Skeletal muscle tissue (tissue), 4 donors: ENCODE measurements around the gene SHTN1. TPM values are rescaled to one million over a fixed set of nuclear protein-coding genes. Genes with fewer than 3 reads are reported as not detected.

Source experiments
- H3K27ac ChIP-seq: one replicate; pipeline ENCODE4 v1.7.0; 2013; ENCODE audit warnings: mild to moderate bottlenecking, low read depth, low read length, inconsistent platforms
- H3K27me3 ChIP-seq, 3 donors: one replicate each; pipeline ENCODE4 v1.7.0; 2013; ENCODE audit warnings: low read length in 3 of 3; ENCODE audit not compliant: control insufficient read depth in 3 of 3, insufficient read depth in 3 of 3
- H3K36me3 ChIP-seq, 3 donors: one replicate each; pipeline ENCODE4 v1.7.0; 2013; ENCODE audit warnings: low read length in 3 of 3; ENCODE audit not compliant: control insufficient read depth in 3 of 3, insufficient read depth in 3 of 3
- H3K4me1 ChIP-seq, 3 donors: one replicate each; pipeline ENCODE4 v1.7.0; 2013; ENCODE audit warnings: low read length in 3 of 3, mild to moderate bottlenecking in 3 of 3; ENCODE audit not compliant: control insufficient read depth in 3 of 3, insufficient read depth in 3 of 3
- H3K4me3 ChIP-seq, 3 donors: one replicate each; pipeline ENCODE4 v1.7.0; 2013; ENCODE audit warnings: low read length in 3 of 3
- H3K9ac ChIP-seq, 3 donors: one replicate each; pipeline ENCODE4 v1.7.0; 2013; ENCODE audit warnings: low read length in 3 of 3, mild to moderate bottlenecking in 3 of 3, moderate library complexity in 2 of 3, low read depth in 1 of 3
- H3K9me3 ChIP-seq, 3 donors: one replicate each; pipeline ENCODE4 v1.7.0; 2013; ENCODE audit warnings: low read length in 3 of 3; ENCODE audit not compliant: control insufficient read depth in 3 of 3
- total RNA-seq: library from RNA; depleted of rRNA; stranded (reverse); fragments of >200 nt; gene quantifications from one replicate; pipeline ENCODE4 v1.2.3, GENCODE V29; 2014
- donor health status: Osteomylitis.

Gene SHTN1
- total RNA-seq, 1 donor from 2014 or later, result 1.6 TPM

- H3K4me1 ChIP-seq, result peaks cover 0 to 9% (median 5%) of the 10 kb centered on the region in 3 donors
- peak overlapping the region; percentile 67 to 77 (median 69) for H3K4me3 ChIP-seq
- no peaks in the 10 kb centered on the region for H3K36me3 ChIP-seq
- H3K27me3 ChIP-seq, result peaks cover 9 to 37% (median 32%) of the 10 kb centered on the region in 3 donors
- peak overlapping the region in 1 of 3 donors; percentile 69 for H3K9ac ChIP-seq
- no peak overlapping the region for H3K27ac ChIP-seq
- no peaks in the 10 kb centered on the region for H3K9me3 ChIP-seq
Measured at GRCh38 chr10:116848032-116848943, 156.7 kb downstream of the SHTN1 start.

GRCh38 chr10:116845823-116846222, 159.2 kb downstream of the SHTN1 start:
- peaks cover 0 to 9% (median 5%) of the 10 kb centered on the region in 3 donors for H3K4me1 ChIP-seq
- H3K4me3 ChIP-seq, result no peak overlapping the region
- H3K27ac ChIP-seq, result no peak overlapping the region
- H3K9me3 ChIP-seq, result no peaks in the 10 kb centered on the region
- H3K9ac ChIP-seq, result no peak overlapping the region
- H3K36me3 ChIP-seq, result no peaks in the 10 kb centered on the region
- H3K27me3 ChIP-seq, result peaks cover 6 to 32% (median 29%) of the 10 kb centered on the region in 3 donors

- Histone ChIP-seq H3K4me1 (no peaks in the 10 kb centered on the region), H3K36me3 (no peaks in the 10 kb centered on the region), H3K9ac (no peak overlapping the region), H3K27me3 (peaks cover 0 to 5% (median 2%) of the 10 kb centered on the region in 3 donors), H3K27ac (no peak overlapping the region), H3K4me3 (no peak overlapping the region), H3K9me3 (no peaks in the 10 kb centered on the region)
Measured at GRCh38 chr10:116840389-116841075, 164.5 kb downstream of the SHTN1 start.

GRCh38 chr10:116838143-116838725, 166.8 kb downstream of the SHTN1 start:
- H3K27ac ChIP-seq, result no peak overlapping the region
- H3K36me3 ChIP-seq, result no peaks in the 10 kb centered on the region

GRCh38 chr10:116836902-116837523, 168.0 kb downstream of the SHTN1 start:
- no peak overlapping the region for H3K27ac ChIP-seq
- H3K4me1 ChIP-seq, result no peaks in the 10 kb centered on the region
- H3K27me3 ChIP-seq, result peaks cover 0 to 14% (median 13%) of the 10 kb centered on the region in 3 donors
- no peaks in the 10 kb centered on the region for H3K9me3 ChIP-seq
- H3K9ac ChIP-seq, result no peak overlapping the region
- H3K4me3 ChIP-seq, result no peak overlapping the region
- no peaks in the 10 kb centered on the region for H3K36me3 ChIP-seq

More at GRCh38 chr10:116838143-116838725, 166.8 kb downstream of the SHTN1 start:
- Histone ChIP-seq H3K9me3 (no peaks in the 10 kb centered on the region), H3K9ac (no peak overlapping the region), H3K27me3 (peaks cover 0 to 13% (median 9%) of the 10 kb centered on the region in 3 donors), H3K4me1 (no peaks in the 10 kb centered on the region), H3K4me3 (no peak overlapping the region)

GRCh38 chr10:116836083-116836482, 168.9 kb downstream of the SHTN1 start:
- Histone ChIP-seq H3K9ac (no peak overlapping the region), H3K27me3 (peaks cover 0 to 14% (median 13%) of the 10 kb centered on the region in 3 donors), H3K4me1 (no peaks in the 10 kb centered on the region), H3K9me3 (no peaks in the 10 kb centered on the region), H3K36me3 (no peaks in the 10 kb centered on the region), H3K27ac (no peak overlapping the region), H3K4me3 (no peak overlapping the region)

- Histone ChIP-seq H3K9me3 (no peaks in the 10 kb centered on the region), H3K27ac (no peak overlapping the region), H3K27me3 (peaks cover 0 to 14% (median 13%) of the 10 kb centered on the region in 3 donors), H3K4me1 (no peaks in the 10 kb centered on the region), H3K4me3 (no peak overlapping the region), H3K9ac (no peak overlapping the region), H3K36me3 (no peaks in the 10 kb centered on the region)
Measured at GRCh38 chr10:116835658-116836057, 169.3 kb downstream of the SHTN1 start.

GRCh38 chr10:116833986-116834985, 170.7 kb downstream of the SHTN1 start:
- no peak overlapping the region for H3K9ac ChIP-seq
- H3K4me1 ChIP-seq, result no peaks in the 10 kb centered on the region
- no peak overlapping the region for H3K27ac ChIP-seq
- H3K27me3 ChIP-seq, result peaks cover 0 to 14% (median 13%) of the 10 kb centered on the region in 3 donors
- H3K4me3 ChIP-seq, result no peak overlapping the region
- H3K9me3 ChIP-seq, result no peaks in the 10 kb centered on the region
- H3K36me3 ChIP-seq, result no peaks in the 10 kb centered on the region

GRCh38 chr10:116831790-116832189, 173.2 kb downstream of the SHTN1 start:
- Histone ChIP-seq H3K27me3 (peaks cover 0 to 14% (median 13%) of the 10 kb centered on the region in 3 donors), H3K4me1 (no peaks in the 10 kb centered on the region), H3K27ac (no peak overlapping the region), H3K4me3 (no peak overlapping the region), H3K9ac (no peak overlapping the region), H3K9me3 (no peaks in the 10 kb centered on the region), H3K36me3 (no peaks in the 10 kb centered on the region)
